HFFc6 (cell line): Measurements from ENCODE around the gene ACTBL2. TPM values are rescaled to one million over a fixed set of nuclear protein-coding genes. Genes with fewer than 3 reads are reported as not detected.
A peak's percentile ranks its signal among the peaks of the same experiment; 100 is the strongest.

Experiments used
- DNase-seq: peaks from one replicate; pipeline ENCODE4 v3.0.0-alpha.2; 2018
- H3K27ac Mint-ChIP-seq: 2 replicates; pipeline ENCODE4 v1.8.0; 2020; ENCODE audit warnings: mild to moderate bottlenecking, mixed read lengths
- H3K27me3 Mint-ChIP-seq: 2 replicates; pipeline ENCODE4 v1.8.0; 2021; ENCODE audit warnings: mild to moderate bottlenecking, moderate library complexity, mixed read lengths; ENCODE audit not compliant: insufficient read depth
- H3K36me3 Mint-ChIP-seq: 2 replicates; pipeline ENCODE4 v1.8.0; 2021; ENCODE audit warnings: low read depth, mixed read lengths
- H3K4me1 Mint-ChIP-seq: 2 replicates; pipeline ENCODE4 v1.8.0; 2020; ENCODE audit warnings: low read depth, mixed read lengths
- H3K4me3 Mint-ChIP-seq: 2 replicates; pipeline ENCODE4 v1.8.0; 2020; ENCODE audit warnings: mild to moderate bottlenecking, moderate library complexity, mixed read lengths
- H3K9me3 Mint-ChIP-seq: 2 replicates; pipeline ENCODE4 v1.8.0; 2020; ENCODE audit warnings: mild to moderate bottlenecking, mixed read lengths
- CTCF ChIP-seq: fragments of 200-600 bp; sonication (generic); IDR thresholded peaks from 2 replicates; pipeline ENCODE4 v1.5.0; 2021; ENCODE audit warnings: antibody characterized with exemption, mild to moderate bottlenecking
- total RNA-seq, 6 experiments: library from RNA; stranded (reverse); fragmentation: NEBNext Ultra II Directional; extraction: Animal tissue kit (Norgen Biotek cat#: 25700); gene quantifications; 2 replicates in 1 of 6; 3 replicates in 5 of 6; pipeline ENCODE4 v1.2.3, GENCODE V29; 2021

The ACTBL2 gene
- total RNA-seq, 6 experiments from 2014 or later: not detected

- peaks cover 7% of the 10 kb centered on the region for H3K27me3 Mint-ChIP-seq
- H3K4me3 Mint-ChIP-seq: no peak overlapping the region
- no peak for DNase-seq
- no peak for TF ChIP-seq CTCF
- peaks cover 72% of the 10 kb centered on the region for H3K4me1 Mint-ChIP-seq
- no peak overlapping the region for H3K27ac Mint-ChIP-seq
- no peaks in the 10 kb centered on the region for H3K36me3 Mint-ChIP-seq
- no peaks in the 10 kb centered on the region for H3K9me3 Mint-ChIP-seq
These were observed 37.5 kb downstream of the ACTBL2 start for GRCh38 chr5:57445006-57445704.

- Mint-ChIP-seq H3K4me3 (peak overlapping the region; percentile 76), H3K4me1 (peaks cover 86% of the 10 kb centered on the region), H3K36me3 (no peaks in the 10 kb centered on the region), H3K27ac (peak overlapping the region; percentile 87), H3K27me3 (peaks cover 7% of the 10 kb centered on the region), H3K9me3 (no peaks in the 10 kb centered on the region)
- DNase-seq: peak; percentile 92
- no peak for TF ChIP-seq CTCF
These were observed 40.4 kb downstream of the ACTBL2 start for GRCh38 chr5:57442080-57442839.

- peak overlapping the region; percentile 87 for H3K27ac Mint-ChIP-seq
- H3K9me3 Mint-ChIP-seq: no peaks in the 10 kb centered on the region
- no peak for TF ChIP-seq CTCF
- H3K4me1 Mint-ChIP-seq: peaks cover 86% of the 10 kb centered on the region
- no peaks in the 10 kb centered on the region for H3K36me3 Mint-ChIP-seq
- peaks cover 7% of the 10 kb centered on the region for H3K27me3 Mint-ChIP-seq
- peak; percentile 94 for DNase-seq
- peak overlapping the region; percentile 76 for H3K4me3 Mint-ChIP-seq
These were observed 41.1 kb downstream of the ACTBL2 start for GRCh38 chr5:57441557-57441956.

GRCh38 chr5:57439601-57440000, 43.0 kb downstream of the ACTBL2 start:
- Mint-ChIP-seq H3K27ac (no peak overlapping the region; the same call in 1 of the 2 replicates), H3K4me1 (peaks cover 90% of the 10 kb centered on the region), H3K27me3 (peaks cover 2% of the 10 kb centered on the region; the same call in 1 of the 2 replicates), H3K9me3 (no peaks in the 10 kb centered on the region), H3K36me3 (no peaks in the 10 kb centered on the region), H3K4me3 (no peak overlapping the region)
- DNase-seq: no peak
- TF ChIP-seq CTCF: no peak

- no peak for TF ChIP-seq CTCF
- Mint-ChIP-seq H3K27ac (peak overlapping the region; percentile 85), H3K4me1 (peaks cover 94% of the 10 kb centered on the region), H3K36me3 (no peaks in the 10 kb centered on the region), H3K27me3 (peaks cover 2% of the 10 kb centered on the region; the same call in 1 of the 2 replicates), H3K9me3 (no peaks in the 10 kb centered on the region), H3K4me3 (peak overlapping the region; percentile 37; the same call in 1 of the 2 replicates)
- DNase-seq: peak; percentile 19
These were observed 44.4 kb downstream of the ACTBL2 start for GRCh38 chr5:57437976-57438805.
